ENCODE data around the gene ARHGEF7. TPM values are rescaled to one million over a fixed set of nuclear protein-coding genes. Genes with fewer than 3 reads are reported as not detected.
A peak's percentile ranks its signal among the peaks of the same experiment; 100 is the strongest.

ARHGEF7 gene
- total RNA-seq, 4 donors from 2014 or later: 11.5 to 57.2 (median 36.5) TPM

- intact Hi-C loops (cut with DNase I): no loop called here
- Histone ChIP-seq H3K27me3 (no peaks in the 10 kb centered on the region), H3K36me3 (peaks cover 0 to 94% (median 13%) of the 10 kb centered on the region in 3 donors), H3K27ac (peak overlapping the region in 1 of 4 donors; percentile 2), H3K4me3 (no peak overlapping the region), H3K9me3 (no peaks in the 10 kb centered on the region), H3K4me1 (peaks cover 0 to 21% (median 3%) of the 10 kb centered on the region in 3 donors)
- no peak for TF ChIP-seq POLR2A (IDR thresholded peaks at IDR 0.05)
- TF ChIP-seq, protein P1, sequence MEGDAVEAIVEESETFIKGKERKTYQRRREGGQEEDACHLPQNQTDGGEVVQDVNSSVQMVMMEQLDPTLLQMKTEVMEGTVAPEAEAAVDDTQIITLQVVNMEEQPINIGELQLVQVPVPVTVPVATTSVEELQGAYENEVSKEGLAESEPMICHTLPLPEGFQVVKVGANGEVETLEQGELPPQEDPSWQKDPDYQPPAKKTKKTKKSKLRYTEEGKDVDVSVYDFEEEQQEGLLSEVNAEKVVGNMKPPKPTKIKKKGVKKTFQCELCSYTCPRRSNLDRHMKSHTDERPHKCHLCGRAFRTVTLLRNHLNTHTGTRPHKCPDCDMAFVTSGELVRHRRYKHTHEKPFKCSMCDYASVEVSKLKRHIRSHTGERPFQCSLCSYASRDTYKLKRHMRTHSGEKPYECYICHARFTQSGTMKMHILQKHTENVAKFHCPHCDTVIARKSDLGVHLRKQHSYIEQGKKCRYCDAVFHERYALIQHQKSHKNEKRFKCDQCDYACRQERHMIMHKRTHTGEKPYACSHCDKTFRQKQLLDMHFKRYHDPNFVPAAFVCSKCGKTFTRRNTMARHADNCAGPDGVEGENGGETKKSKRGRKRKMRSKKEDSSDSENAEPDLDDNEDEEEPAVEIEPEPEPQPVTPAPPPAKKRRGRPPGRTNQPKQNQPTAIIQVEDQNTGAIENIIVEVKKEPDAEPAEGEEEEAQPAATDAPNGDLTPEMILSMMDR (IDR thresholded peaks at IDR 0.05): no peak
- WGBS, 2 donors: 74 to 77% methylated on average over 7 of the region's 7 CpGs
- no peak for DNase-seq
Observed at GRCh38 chr13:111272117-111272516, 157.0 kb downstream of the ARHGEF7 start.

DNA sequence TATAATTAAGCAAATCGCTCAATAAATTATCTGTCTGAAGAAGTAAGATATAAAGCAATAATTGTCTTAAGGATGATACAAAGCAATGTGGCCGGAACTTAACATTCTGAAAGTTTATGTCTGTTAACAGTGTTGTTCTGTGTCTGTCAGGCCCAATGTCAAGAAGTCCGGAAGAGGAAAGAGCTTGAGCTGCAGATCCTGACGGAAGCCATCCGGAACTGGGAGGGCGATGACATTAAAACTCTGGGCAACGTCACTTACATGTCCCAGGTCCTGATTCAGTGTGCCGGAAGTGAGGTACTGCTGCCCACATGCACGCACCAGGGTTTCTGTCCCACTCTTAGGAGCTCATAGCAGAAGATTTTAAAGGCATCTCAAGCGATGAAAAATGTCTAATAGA, 160.3 kb downstream of the ARHGEF7 start:
- Histone ChIP-seq H3K4me1 (peaks cover 0 to 13% (median 0%) of the 10 kb centered on the region in 3 donors), H3K4me3 (no peak overlapping the region), H3K27ac (no peak overlapping the region), H3K36me3 (peaks cover 6 to 91% (median 6%) of the 10 kb centered on the region in 3 donors), H3K9me3 (no peaks in the 10 kb centered on the region), H3K27me3 (no peaks in the 10 kb centered on the region)
- no peak for DNase-seq
- WGBS, 2 donors: 92 to 93% methylated on average over 10 of the region's 10 CpGs
- intact Hi-C loops (cut with DNase I): no loop called here
- TF ChIP-seq POLR2A (IDR thresholded peaks at IDR 0.05): no peak
- TF ChIP-seq, protein P1 (IDR thresholded peaks at IDR 0.05): no peak

- DNase-seq: no peak
- Histone ChIP-seq H3K9me3 (no peaks in the 10 kb centered on the region), H3K36me3 (peaks cover 6 to 92% (median 10%) of the 10 kb centered on the region in 3 donors), H3K27me3 (no peaks in the 10 kb centered on the region), H3K4me1 (peaks cover 0 to 13% (median 0%) of the 10 kb centered on the region in 3 donors), H3K27ac (no peak overlapping the region), H3K4me3 (no peak overlapping the region)
- intact Hi-C loops (cut with DNase I): no loop called here
- WGBS, 2 donors: 80 to 86% methylated on average over 5 of the region's 5 CpGs
- TF ChIP-seq, protein P1 (IDR thresholded peaks at IDR 0.05): no peak
- no peak for TF ChIP-seq POLR2A (IDR thresholded peaks at IDR 0.05)
Observed at GRCh38 chr13:111275995-111276618, 161.0 kb downstream of the ARHGEF7 start.

DNA sequence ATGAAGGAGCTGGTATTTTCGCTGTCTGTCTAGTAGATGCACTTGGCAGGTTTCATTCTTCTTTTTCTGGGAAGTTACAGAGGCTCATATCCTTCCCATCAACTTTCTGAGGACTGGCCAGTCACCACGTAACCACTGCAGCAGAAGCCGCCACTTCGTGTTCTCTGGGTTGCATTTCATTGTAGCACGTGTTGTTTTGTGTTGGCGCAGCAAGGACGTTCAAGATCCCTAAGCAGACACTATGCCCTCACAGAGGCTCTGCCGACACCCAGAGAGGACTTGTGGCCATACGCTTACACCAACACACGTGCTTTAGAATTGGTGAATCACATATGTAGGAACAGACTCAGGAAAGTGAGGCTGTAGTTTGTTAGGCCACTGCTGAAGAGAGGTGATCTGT, 163.1 kb downstream of the ARHGEF7 start:
- 91 to 94% methylated on average over 8 to 10 of the region's 10 CpGs for WGBS, 2 donors
- no peak for TF ChIP-seq POLR2A (IDR thresholded peaks at IDR 0.05)
- Histone ChIP-seq H3K4me1 (peaks cover 13 to 33% (median 19%) of the 10 kb centered on the region in 3 donors), H3K27me3 (no peaks in the 10 kb centered on the region), H3K9me3 (no peaks in the 10 kb centered on the region), H3K36me3 (peaks cover 10 to 79% (median 11%) of the 10 kb centered on the region in 3 donors), H3K4me3 (no peak overlapping the region), H3K27ac (no peak overlapping the region)
- DNase-seq: no peak
- intact Hi-C loops (cut with DNase I): no loop called here

DNA sequence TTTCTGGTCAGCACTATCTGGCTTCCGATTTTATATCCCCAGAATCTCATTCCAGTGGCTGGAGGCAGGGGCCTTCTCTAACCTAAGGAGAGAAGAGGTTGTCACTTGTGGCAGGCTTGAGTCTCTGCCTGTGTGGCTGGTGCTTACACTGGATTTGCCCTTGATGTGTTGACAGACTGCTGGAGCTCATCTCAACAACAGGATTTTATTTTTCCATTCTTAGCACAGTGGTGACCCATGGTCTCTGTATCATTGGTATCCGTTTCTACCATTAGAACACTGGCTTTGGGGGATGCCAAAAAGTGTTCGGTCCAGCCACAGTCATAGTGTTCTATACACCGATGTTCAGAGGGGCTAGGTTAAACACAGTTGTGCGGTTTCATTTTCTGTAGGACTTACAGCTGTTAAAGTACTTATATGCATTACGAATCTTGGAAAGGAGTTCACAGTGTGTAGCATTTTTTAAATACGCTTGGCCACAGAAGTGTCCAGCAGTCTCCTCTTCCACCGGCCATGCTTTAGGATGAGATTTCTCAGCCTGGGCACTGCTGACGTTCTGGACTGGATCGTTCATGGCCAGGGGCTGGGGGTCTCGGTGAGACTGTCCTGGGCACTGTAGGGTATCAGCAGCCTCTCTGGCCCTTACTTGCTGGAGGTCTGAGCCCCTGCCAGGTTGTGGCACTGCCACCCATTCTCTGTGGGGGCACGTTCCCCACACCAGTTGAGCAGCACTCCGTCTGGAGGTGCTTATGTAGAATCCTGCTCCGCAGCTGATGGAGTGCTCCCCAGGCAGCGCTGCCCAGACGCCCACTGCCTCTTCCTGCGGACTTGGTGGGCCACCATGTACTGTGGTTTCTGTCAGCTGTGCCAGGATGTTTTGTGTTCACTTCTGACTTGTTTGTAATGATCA, 163.9 kb downstream of the ARHGEF7 start:
- Histone ChIP-seq H3K4me3 (no peak overlapping the region), H3K27ac (no peak overlapping the region), H3K9me3 (no peaks in the 10 kb centered on the region), H3K4me1 (peaks cover 13 to 36% (median 19%) of the 10 kb centered on the region in 3 donors), H3K27me3 (no peaks in the 10 kb centered on the region), H3K36me3 (peaks cover 11 to 79% (median 14%) of the 10 kb centered on the region in 3 donors)
- no peak for DNase-seq
- TF ChIP-seq, protein P1 (IDR thresholded peaks at IDR 0.05): no peak
- TF ChIP-seq POLR2A (IDR thresholded peaks at IDR 0.05): no peak
- 93 to 95% methylated on average over 13 to 14 of the region's 17 CpGs for WGBS, 2 donors
- intact Hi-C loops (cut with DNase I): no loop called here
